Suppressor macrophage (primary cell): ENCODE measurements around the gene SRSF5.
A peak's percentile ranks its signal among the peaks of the same experiment; 100 is the strongest.

Source experiments
- DNase-seq, 4 experiments: peaks; one replicate each; pipeline ENCODE4 v3.0.0-alpha.2; 2020 to 2022

SRSF5 gene

GRCh38 chr14:69771136-69771535, 4.2 kb downstream of the SRSF5 start:
- DNase-seq: no peak

DNA sequence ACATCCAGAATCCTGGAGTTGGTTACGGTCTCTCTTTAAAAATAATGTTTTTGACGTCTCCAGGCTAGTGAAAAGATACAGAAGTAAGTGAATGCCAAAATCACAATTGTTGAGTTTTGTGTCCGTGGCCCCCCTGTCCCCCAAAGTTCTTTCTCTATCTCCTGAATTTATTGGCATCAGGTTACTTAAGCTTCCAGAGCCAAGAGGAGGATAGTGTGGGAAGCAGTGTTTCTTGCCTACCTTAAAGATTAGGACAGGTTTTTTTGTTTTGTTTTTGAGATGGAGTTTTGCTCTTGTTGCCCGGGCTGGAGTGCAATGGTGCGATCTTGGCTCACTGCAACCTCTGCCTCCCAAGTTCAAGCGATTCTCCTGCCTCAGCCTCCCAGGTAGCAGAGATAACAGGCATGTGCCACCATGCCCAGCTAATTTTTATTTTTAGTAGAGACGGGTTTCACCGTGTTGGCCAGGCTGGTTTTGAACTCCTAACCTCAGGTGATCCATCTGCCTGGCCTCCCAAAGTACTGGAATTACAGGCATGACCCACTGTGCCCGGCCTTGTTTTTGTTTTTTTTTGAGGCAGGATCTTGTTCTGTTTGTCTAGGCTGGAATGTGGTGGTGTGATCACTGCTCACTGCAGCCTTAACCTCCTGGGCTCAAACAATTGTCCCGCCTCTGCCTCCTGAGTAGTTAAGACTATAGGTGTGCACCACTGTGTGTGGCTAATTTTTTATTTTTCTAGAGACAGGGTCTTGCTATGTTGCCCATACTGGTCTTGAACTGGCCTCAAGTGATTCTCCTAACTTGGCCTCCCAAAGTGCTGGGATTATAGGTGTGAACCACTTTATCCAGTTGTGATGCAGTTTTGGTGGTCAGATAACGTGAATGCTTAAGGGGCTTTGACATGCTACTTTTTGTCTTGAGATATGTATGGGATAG, 5.4 kb downstream of the SRSF5 start:
- DNase-seq: no peak

- no peak for DNase-seq
These were observed 6.8 kb downstream of the SRSF5 start for GRCh38 chr14:69773571-69774276.

DNA sequence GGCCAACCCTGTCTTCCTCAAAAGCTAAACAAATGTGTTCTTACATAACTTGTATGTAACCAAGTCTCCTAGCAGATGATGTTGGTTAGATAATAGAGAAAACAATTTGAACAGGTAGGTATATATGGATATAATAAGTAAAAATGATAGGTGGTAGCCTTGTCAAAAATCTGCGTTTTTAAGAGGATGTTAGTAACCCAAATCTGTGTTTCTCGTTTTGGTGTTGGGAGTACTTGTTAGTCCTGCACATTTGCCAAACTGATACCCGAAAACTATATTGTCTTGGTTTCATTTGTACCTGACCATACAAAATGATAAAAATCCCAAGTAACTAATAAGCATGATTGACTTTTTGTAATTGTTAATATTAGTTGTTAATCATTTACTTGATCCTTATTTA, 8.1 kb downstream of the SRSF5 start:
- DNase-seq: no peak

- DNase-seq: no peak
These were observed 10.0 kb downstream of the SRSF5 start for GRCh38 chr14:69776875-69777453.

- DNase-seq: no peak
These were observed 12.1 kb downstream of the SRSF5 start for GRCh38 chr14:69779088-69779487.

GRCh38 chr14:69780092-69780491, 13.2 kb downstream of the SRSF5 start:
- no peak for DNase-seq

DNA sequence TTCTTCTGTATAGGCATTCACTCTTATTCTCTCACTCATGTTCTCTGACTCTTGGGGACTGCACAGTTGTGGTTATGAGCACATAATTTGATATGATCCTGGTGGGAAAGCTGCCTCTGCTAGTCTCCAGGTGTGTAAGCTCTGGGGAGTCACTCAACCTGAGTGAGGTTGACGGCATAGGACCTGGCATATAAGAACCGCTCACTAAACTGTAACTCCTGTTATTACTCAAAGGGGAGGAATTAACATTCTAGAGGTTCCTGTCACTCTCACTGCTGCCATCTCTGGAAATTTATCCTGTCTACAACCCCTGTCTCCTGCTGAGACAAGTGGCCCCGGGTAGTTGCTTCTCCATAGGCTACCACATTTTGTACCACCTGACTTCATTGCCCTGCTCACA, 14.0 kb downstream of the SRSF5 start:
- no peak for DNase-seq

GRCh38 chr14:69784942-69785341, 18.0 kb downstream of the SRSF5 start:
- DNase-seq: no peak

DNA sequence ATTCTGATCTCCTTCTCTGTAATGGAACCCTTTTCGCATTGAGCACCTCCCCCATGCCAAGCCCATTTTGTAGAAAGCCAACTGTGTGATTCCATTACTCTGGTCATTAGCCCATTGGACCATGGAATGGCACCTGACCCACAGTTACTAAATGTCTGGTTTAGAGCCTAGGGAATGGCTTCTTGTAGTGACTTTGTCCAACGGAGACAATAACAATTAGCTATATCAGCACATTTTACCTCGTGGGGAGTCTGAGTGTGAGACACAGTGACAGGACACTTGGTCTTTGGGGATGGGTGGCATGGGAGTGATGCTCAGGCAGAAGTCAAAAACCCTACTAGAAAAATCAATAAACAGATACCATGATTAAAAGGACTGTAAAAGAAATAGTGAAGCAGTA, 19.7 kb downstream of the SRSF5 start:
- DNase-seq: no peak

DNA sequence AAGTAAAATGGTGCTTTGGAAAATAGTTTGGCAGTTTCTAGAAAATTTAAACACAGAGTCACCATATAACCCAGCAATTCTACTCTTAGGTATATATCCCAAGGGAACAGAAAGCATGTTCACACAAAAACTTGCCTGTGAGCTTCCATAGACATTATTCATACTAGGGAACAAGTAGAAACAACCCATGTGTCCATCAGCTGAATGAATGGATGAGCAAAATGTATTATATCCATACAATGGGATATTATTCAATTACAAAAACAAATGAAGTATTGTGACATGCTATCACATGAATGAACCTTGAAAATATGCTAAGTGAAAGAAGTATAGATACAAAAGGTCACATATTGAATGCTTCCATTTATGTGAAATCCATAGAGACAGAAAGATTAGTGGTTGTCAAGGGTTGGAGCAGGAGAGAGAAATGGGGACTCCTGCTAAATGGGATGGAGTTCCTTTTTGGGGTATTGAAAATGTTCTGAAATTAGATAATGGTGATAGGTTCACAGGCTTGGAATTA, 22.2 kb downstream of the SRSF5 start:
- no peak for DNase-seq

DNA sequence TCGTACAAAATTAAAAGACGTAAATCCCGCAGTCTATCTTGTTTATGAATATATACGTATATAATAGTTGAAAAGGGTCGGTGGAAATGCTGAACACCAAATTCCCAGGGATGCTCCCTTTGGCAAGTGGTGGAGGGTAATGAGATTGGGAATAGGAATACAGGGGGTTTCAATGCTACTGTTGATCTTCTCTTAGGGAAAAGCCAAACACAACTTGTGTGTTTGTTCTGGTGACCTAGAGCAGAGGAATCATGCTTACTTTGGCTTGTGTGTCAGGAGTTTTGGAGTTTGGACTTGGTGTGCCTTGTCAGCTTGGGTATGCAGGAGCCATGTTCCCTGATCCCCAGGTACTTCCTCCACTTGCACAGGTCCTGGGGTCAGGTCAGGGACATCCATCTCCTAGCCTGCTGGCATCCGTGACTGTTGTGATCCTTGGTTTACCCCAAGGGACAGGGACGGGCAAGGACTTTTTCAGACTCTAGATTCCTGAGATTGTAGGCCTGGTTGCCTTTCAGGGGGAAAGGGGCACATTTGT, 26.0 kb downstream of the SRSF5 start:
- DNase-seq: no peak

GRCh38 chr14:69794791-69795190, 27.8 kb downstream of the SRSF5 start:
- DNase-seq: no peak

- DNase-seq: no peak
These were observed 28.7 kb downstream of the SRSF5 start for GRCh38 chr14:69795691-69796090.

- DNase-seq: peak in 2 of 4 experiments; percentile 24 to 29
These were observed 30.0 kb downstream of the SRSF5 start, which contains the start of gene SLC10A1 for GRCh38 chr14:69796797-69797500. TSS of gene SLC10A1 (minus strand) at chr14:69797241. CDS start at chr14:69797155, 86 bp downstream.

DNA sequence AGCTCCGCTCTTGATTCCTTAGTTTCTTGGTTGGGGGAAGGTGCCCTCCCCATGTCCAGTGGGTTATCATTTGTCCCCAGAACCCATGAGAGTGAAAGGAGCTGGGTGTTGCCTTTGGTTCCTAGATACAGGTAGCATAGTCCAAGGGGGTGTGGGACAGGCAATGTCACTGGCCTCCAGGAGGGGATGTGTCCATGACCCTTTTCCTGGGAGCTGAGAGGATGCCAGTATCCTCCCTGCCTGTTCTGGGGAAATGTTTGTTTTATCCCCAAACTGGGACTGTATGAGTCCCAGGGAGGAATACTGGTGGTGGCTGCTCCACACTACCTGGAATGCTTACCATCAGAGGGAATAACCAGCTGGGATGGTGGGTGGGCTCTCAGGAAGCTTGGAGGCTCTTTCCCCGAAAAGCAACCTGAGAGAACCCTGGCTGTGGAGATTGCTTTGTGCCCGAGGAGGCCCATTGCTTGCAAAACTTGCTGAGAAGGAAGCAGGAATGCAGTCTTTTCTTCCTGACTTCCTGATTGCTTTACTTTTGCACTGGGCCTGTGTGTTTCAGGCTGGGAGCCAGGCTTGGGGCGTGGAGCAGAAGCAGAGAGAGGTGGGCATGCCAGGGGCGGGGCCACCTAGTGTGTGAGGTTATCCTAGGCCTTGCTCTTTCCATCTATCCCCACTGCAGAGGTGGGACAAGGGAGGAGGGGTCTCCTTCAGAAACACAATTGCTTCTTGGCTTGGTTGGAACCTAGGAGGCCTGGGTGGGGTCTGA, 30.8 kb downstream of the SRSF5 start:
- no peak for DNase-seq

DNA sequence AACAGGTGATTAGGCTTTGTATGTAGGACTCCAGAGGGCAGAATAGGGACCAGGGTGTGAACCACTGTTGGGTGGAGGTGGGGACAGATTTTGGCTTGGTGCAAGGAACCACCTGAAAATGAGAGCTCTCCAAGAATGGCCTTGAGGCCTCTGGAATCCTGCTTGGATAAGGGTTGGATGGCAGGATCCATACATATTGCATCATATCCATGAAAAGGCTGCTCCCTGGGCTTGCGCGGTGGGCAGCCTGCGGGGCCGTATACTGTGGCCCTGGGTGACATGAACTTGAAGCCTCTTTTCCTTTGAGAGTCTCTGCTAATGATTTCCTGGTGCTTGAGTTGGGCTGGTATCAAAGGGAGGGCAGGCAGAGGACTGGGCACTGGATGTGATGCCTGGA, 31.4 kb downstream of the SRSF5 start:
- DNase-seq: no peak

- DNase-seq: no peak
These were observed 36.8 kb downstream of the SRSF5 start for GRCh38 chr14:69803753-69804152.

- DNase-seq: no peak
These were observed 38.0 kb downstream of the SRSF5 start for GRCh38 chr14:69804902-69805301.

GRCh38 chr14:69807192-69807591, 40.2 kb downstream of the SRSF5 start:
- no peak for DNase-seq
